HG03045 (cell line): ENCODE data around the gene LRP1B.
"Not testable (repeated sequence)": the region's sequence is repeated elsewhere in the genome, so short reads cannot be mapped to it uniquely, and the experiment has no call there.

Experiments
- ATAC-seq: cut with Tn5 transposase; IDR thresholded peaks from one replicate; pipeline ENCODE4 v1.9.1; 2021; ENCODE audit warnings: mild to moderate bottlenecking, moderate library complexity; ENCODE audit not compliant: unreplicated experiment

Gene LRP1B

GRCh38 chr2:140990416-140990815 is 1140.4 kb downstream of the LRP1B start:
- no peak for ATAC-seq

- no peak for ATAC-seq
Measured at GRCh38 chr2:140988597-140988996, 1142.2 kb downstream of the LRP1B start.

- ATAC-seq = no peak
Measured at GRCh38 chr2:140986456-140986855, 1144.4 kb downstream of the LRP1B start.

GRCh38 chr2:140975237-140975636 is 1155.6 kb downstream of the LRP1B start:
- no peak for ATAC-seq

- ATAC-seq = no peak
Measured at GRCh38 chr2:140972724-140973123, 1158.1 kb downstream of the LRP1B start.

GRCh38 chr2:140964324-140964723 is 1166.5 kb downstream of the LRP1B start:
- not testable (repeated sequence) for ATAC-seq

GRCh38 chr2:140949932-140950331 is 1180.9 kb downstream of the LRP1B start:
- no peak for ATAC-seq

- no peak for ATAC-seq
Measured at GRCh38 chr2:140947236-140947635, 1183.6 kb downstream of the LRP1B start.

GRCh38 chr2:140943867-140944266 is 1186.9 kb downstream of the LRP1B start:
- ATAC-seq = no peak

- ATAC-seq = no peak
Measured at GRCh38 chr2:140942284-140942683, 1188.5 kb downstream of the LRP1B start.

GRCh38 chr2:140929849-140930248 is 1201.0 kb downstream of the LRP1B start:
- ATAC-seq = no peak

GRCh38 chr2:140918426-140918825 is 1212.4 kb downstream of the LRP1B start:
- ATAC-seq = no peak

GRCh38 chr2:140916410-140916809 is 1214.4 kb downstream of the LRP1B start:
- no peak for ATAC-seq

GRCh38 chr2:140910683-140911082 is 1220.1 kb downstream of the LRP1B start:
- no peak for ATAC-seq

- ATAC-seq = no peak
Measured at GRCh38 chr2:140905083-140905781, 1225.6 kb downstream of the LRP1B start.

GRCh38 chr2:140895378-140895777 is 1235.4 kb downstream of the LRP1B start:
- ATAC-seq = no peak

GRCh38 chr2:140893685-140894084 is 1237.1 kb downstream of the LRP1B start:
- no peak for ATAC-seq

- no peak for ATAC-seq
Measured at GRCh38 chr2:140892911-140893637, 1237.7 kb downstream of the LRP1B start.

GRCh38 chr2:140892436-140892835 is 1238.4 kb downstream of the LRP1B start:
- ATAC-seq = no peak

GRCh38 chr2:140891614-140892212 is 1239.1 kb downstream of the LRP1B start:
- no peak for ATAC-seq

- ATAC-seq = no peak
Measured at GRCh38 chr2:140882671-140883620, 1247.9 kb downstream of the LRP1B start.
